Spleen (tissue), 7 donors: ENCODE results near the gene COL25A1.

Experiments used
- CTCF ChIP-seq, 11 experiments: fragments of 200-600 bp in 7 of 11; fragments of 450-650 bp in 4 of 11; sonication (generic) in 4 of 11; IDR thresholded peaks in 8 of 11; conservative IDR thresholded peaks in 3 of 11; 1 replicate in 7 of 11; 2 replicates in 4 of 11; pipeline versions ENCODE4 v1.4.0 to v1.8.0; 2016 to 2021; ENCODE audit warnings: antibody characterized with exemption in 11 of 11, inconsistent platforms in 4 of 11, mild to moderate bottlenecking in 1 of 11
- POLR2A ChIP-seq, 3 donors: fragments of 450-650 bp; IDR thresholded peaks; one replicate each; pipeline ENCODE4 v1.5.1; 2017; ENCODE audit warnings: antibody characterized with exemption in 3 of 3, mild to moderate bottlenecking in 1 of 3
- POLR2AphosphoS5 ChIP-seq, 3 donors: sonication (generic); formaldehyde crosslinking; IDR thresholded peaks; one replicate each; pipeline ENCODE4 v1.5.1; 2017; ENCODE audit warnings: antibody characterized with exemption in 3 of 3
- donor health status: DM: no; HTN: no; CAD: no; lungs with moderate emphysema.
- donor health status: DM: no; HTN: no; CAD: no.
- donor health status: DM: no; HTN: no; CAD: no.

- TF ChIP-seq CTCF (IDR thresholded peaks at IDR 0.05 in 8 of 11, conservative IDR thresholded peaks at IDR 0.05 in 3 of 11) (no peak), POLR2AphosphoS5 (IDR thresholded peaks at IDR 0.05) (no peak), POLR2A (IDR thresholded peaks at IDR 0.05) (no peak)
These were observed 424.6 kb downstream of the COL25A1 start for GRCh38 chr4:108877821-108878220.
